IMR-90 (cell line): ENCODE data around the gene CIRBP. TPM values are rescaled to one million over a fixed set of nuclear protein-coding genes. Genes with fewer than 3 reads are reported as not detected.

Experiments
- ATAC-seq: fragments of 200-7000 bp; cut with Tn5 transposase; 2 replicates; pipeline ENCODE4 v1.9.1; 2020; ENCODE audit warnings: low read depth, mild to moderate bottlenecking, moderate library complexity
- BruUV-seq: library from RNA; stranded (reverse); fragments of 400-500 nt; replicated peaks from 2 replicates; lab custom pipeline; 2021; lab: Mats Ljungman, UMichigan
- CTCF ChIA-PET: fragments of 300-600 bp; formaldehyde crosslinking; extraction: SDS; loops from one replicate; lab custom pipeline; 2021; ENCODE audit warnings: antibody characterized with exemption; lab: Yijun Ruan, JAX
- POLR2A ChIA-PET: fragments of 300-600 bp; sonication (Branson Sonifier 250); formaldehyde crosslinking; loops from one replicate; lab custom pipeline; 2022; ENCODE audit warnings: antibody characterized with exemption; ENCODE audit not compliant: unreplicated experiment; lab: Charles Lee
- DNase-seq: peaks from one replicate; pipeline ENCODE4 v3.0.0; 2013
- H2AFZ ChIP-seq: replicated peaks from 2 replicates; pipeline ENCODE3; 2013; ENCODE audit warnings: low read length, mild to moderate bottlenecking; ENCODE audit not compliant: poor library complexity
- H2AK5ac ChIP-seq: 2 replicates; pipeline ENCODE4 v1.6.1; 2013; ENCODE audit warnings: low read depth, low read length, inconsistent platforms
- H2AK9ac ChIP-seq: replicated peaks from 2 replicates; pipeline ENCODE3; 2013; ENCODE audit warnings: mild to moderate bottlenecking, low read depth, low read length, moderate library complexity; ENCODE audit not compliant: poor library complexity
- H2BK120ac ChIP-seq: 2 replicates; pipeline ENCODE4 v1.6.1; 2013; ENCODE audit warnings: low read depth, low read length, inconsistent platforms
- H2BK15ac ChIP-seq: 3 replicates; pipeline ENCODE4 v1.6.1; 2013; ENCODE audit warnings: low read depth, low read length, inconsistent platforms
- H2BK20ac ChIP-seq: 2 replicates; pipeline ENCODE4 v1.6.1; 2013; ENCODE audit warnings: low read depth, mild to moderate bottlenecking, inconsistent platforms, low read length, moderate library complexity
- H2BK5ac ChIP-seq: 2 replicates; pipeline ENCODE4 v1.6.1; 2013; ENCODE audit warnings: mild to moderate bottlenecking, low read depth, low read length, inconsistent platforms; ENCODE audit not compliant: poor library complexity, severe bottlenecking
- H3K14ac ChIP-seq: replicated peaks from 2 replicates; pipeline ENCODE4 v1.6.1; 2013; ENCODE audit warnings: low read depth, low read length, inconsistent platforms
- H3K18ac ChIP-seq: 2 replicates; pipeline ENCODE4 v1.6.1; 2013; ENCODE audit warnings: low read depth, low read length, control low read depth
- H3K23ac ChIP-seq: 2 replicates; pipeline ENCODE4 v1.6.1; 2013; ENCODE audit warnings: low read depth, low read length, inconsistent platforms
- H3K27ac ChIP-seq: 2 replicates; pipeline ENCODE4 v1.5.1; 2013; ENCODE audit warnings: mild to moderate bottlenecking, control low read depth, low read length; ENCODE audit not compliant: insufficient read depth
- H3K27me3 ChIP-seq: 2 replicates; pipeline ENCODE4 v1.6.1; 2013; ENCODE audit warnings: low read length; ENCODE audit not compliant: control insufficient read depth, insufficient read depth
- H3K36me3 ChIP-seq: 2 replicates; pipeline ENCODE4 v1.6.1; 2013; ENCODE audit warnings: low read length, mixed read lengths; ENCODE audit not compliant: control insufficient read depth, insufficient read depth
- H3K4ac ChIP-seq: 2 replicates; pipeline ENCODE4 v1.6.1; 2013; ENCODE audit warnings: low read depth, low read length, inconsistent platforms
- H3K4me1 ChIP-seq: 2 replicates; pipeline ENCODE4 v1.6.1; 2013; ENCODE audit warnings: low read length, mixed read lengths; ENCODE audit not compliant: control insufficient read depth, insufficient read depth
- H3K4me2 ChIP-seq: 2 replicates; pipeline ENCODE4 v1.6.1; 2013; ENCODE audit warnings: low read depth, mild to moderate bottlenecking, control low read depth, low read length, moderate library complexity
- H3K4me3 ChIP-seq: 2 replicates; pipeline ENCODE4 v1.5.1; 2013; ENCODE audit warnings: low read depth, mild to moderate bottlenecking, control low read depth, low read length, moderate library complexity; ENCODE audit not compliant: insufficient read depth
- H3K56ac ChIP-seq: 2 replicates; pipeline ENCODE4 v1.6.1; 2013; ENCODE audit warnings: low read length, inconsistent platforms; ENCODE audit not compliant: insufficient read depth; ENCODE audit errors: extremely low read depth
- H3K79me1 ChIP-seq, 2 experiments: 2 replicates each; pipeline ENCODE4 v1.6.1; 2013; ENCODE audit warnings: low read length in 2 of 2, inconsistent platforms in 1 of 2, low read depth in 1 of 2
- H3K9ac ChIP-seq: 2 replicates; pipeline ENCODE4 v1.6.1; 2013; ENCODE audit warnings: low read depth, low read length, control low read depth
- H3K9me1 ChIP-seq: 2 replicates; pipeline ENCODE4 v1.6.1; 2013; ENCODE audit warnings: low read length, inconsistent platforms; ENCODE audit not compliant: insufficient read depth
- H3K9me3 ChIP-seq: 2 replicates; pipeline ENCODE4 v1.6.1; 2013; ENCODE audit warnings: low read length; ENCODE audit not compliant: control insufficient read depth, insufficient read depth
- H4K20me1 ChIP-seq: 2 replicates; pipeline ENCODE4 v1.6.1; 2013; ENCODE audit warnings: low read length, inconsistent platforms; ENCODE audit not compliant: insufficient read depth
- H4K5ac ChIP-seq: 2 replicates; pipeline ENCODE4 v1.6.1; 2013; ENCODE audit warnings: mild to moderate bottlenecking, low read depth, low read length, control low read depth
- H4K8ac ChIP-seq, 2 experiments: 2 replicates each; pipeline ENCODE4 v1.6.1; 2013; ENCODE audit warnings: low read depth in 2 of 2, low read length in 2 of 2, control low read depth in 1 of 2, inconsistent platforms in 1 of 2
- H4K91ac ChIP-seq: 2 replicates; pipeline ENCODE4 v1.6.1; 2013; ENCODE audit warnings: low read depth, low read length, inconsistent platforms; ENCODE audit not compliant: insufficient read depth
- CEBPB ChIP-seq: IDR thresholded peaks from 2 replicates; pipeline ENCODE4 v1.6.1; 2012; ENCODE audit warnings: low read depth, low read length, improper control_type of control experiment
- FOS ChIP-seq: fragments of 150-350 bp; IDR thresholded peaks from 2 replicates; pipeline ENCODE4 v1.6.1; 2016; ENCODE audit warnings: low read depth, low read length
- RFX5 ChIP-seq: IDR thresholded peaks from 2 replicates; pipeline ENCODE4 v1.8.0; 2012; ENCODE audit warnings: low read depth, mild to moderate bottlenecking, low read length, moderate library complexity
- USF2 ChIP-seq: fragments of 150-350 bp; IDR thresholded peaks from 2 replicates; pipeline ENCODE4 v1.6.1; 2017; ENCODE audit warnings: mild to moderate bottlenecking, antibody characterized with exemption, low read length, low read depth
- WGBS, 2 experiments: methylation state at CpG; one replicate each; pipeline versions ENCODE4 v1.1.5 to v1.1.7; 2013; ENCODE audit warnings: missing lambda C conversion rate in 2 of 2; ENCODE audit not compliant: insufficient read length in 1 of 2; ENCODE audit errors: extremely low coverage in 2 of 2; 5-methylcytosine and 5-hydroxymethylcytosine counted together
- dilution Hi-C: fragments of 300-500 bp; cut with HindIII; formaldehyde crosslinking; loops from one replicate; pipeline ENCODE4 v1.14.3; 2018; ENCODE audit warnings: low sequenced_read_pairs; ENCODE audit not compliant: unreplicated experiment
- in situ Hi-C: fragments of 300-500 bp; cut with MboI; formaldehyde crosslinking; loops from 3 replicates; pipeline ENCODE4 v1.14.3; 2019; ENCODE audit warnings: low sequenced_read_pairs, inconsistent platforms, mixed read lengths
- intact Hi-C: fragments of 100-400 bp; cut with micrococcal nuclease; formaldehyde crosslinking; loops from 2 replicates; pipeline ENCODE4 v1.10.0; 2022
- polyA plus RNA-seq, 3 experiments: library from polyadenylated mRNA; depleted of rRNA; stranded (reverse); fragments of >200 nt; gene quantifications; 2 replicates each; pipeline ENCODE4 v1.2.3, GENCODE V29; 2012; ENCODE audit warnings: low replicate concordance in 1 of 3
- total RNA-seq: library from RNA; depleted of rRNA; stranded (reverse); fragments of >200 nt; gene quantifications from 2 replicates; pipeline ENCODE4 v1.2.3, GENCODE V29; 2012

Gene CIRBP
- total and polyA plus RNA-seq, 2 of the 4 experiments (the other 2 are of a cell fraction): 299 to 542 TPM

- no peak for TF ChIP-seq RFX5
- no peak for TF ChIP-seq CEBPB
Measured at GRCh38 chr19:1254530-1255185, 14.5 kb upstream of the CIRBP start (continued).

GRCh38 chr19:1255186-1256161, 13.7 kb upstream of the CIRBP start:
- CTCF ChIA-PET: interaction anchor here (1.6 to 2.0 kb wide), 2 partner anchors 11 kb away, joined by 5 to 7 read pairs; no protein-coding TSS in a partner anchor
- dilution Hi-C loops: no loop called here
- no peak overlapping the region for H3K4me2 ChIP-seq

More at GRCh38 chr19:1255186-1256161, 13.7 kb upstream of the CIRBP start:
- H3K56ac ChIP-seq: no peak overlapping the region
- WGBS, 2 experiments: 91% methylated on average over 29 of the region's 52 CpGs; no CpG with 5 or more reads in 1 of the 2 experiments
- 0 out of 2 replicates have a peak overlapping the region, but pooled peaks have one; percentile 38 for H3K9ac ChIP-seq
- peak overlapping the region; percentile 99 for H3K27ac ChIP-seq
- BruUV-seq: no TSS peak
- H3K79me1 ChIP-seq: peaks cover 0 to 46% of the 10 kb centered on the region in 2 experiments; a peak in 2 of 4 replicates
- no peak overlapping the region for H2BK15ac ChIP-seq
- peaks cover 68% of the 10 kb centered on the region for H3K36me3 ChIP-seq
- H3K23ac ChIP-seq: peak overlapping the region; percentile 66; the same call in 1 of the 2 replicates
- no peak overlapping the region for H3K14ac ChIP-seq
- H3K27me3 ChIP-seq: no peaks in the 10 kb centered on the region
- H2AFZ ChIP-seq: peak overlapping the region; percentile 46
- peak overlapping the region; percentile 99 for H2BK5ac ChIP-seq
- no peak for TF ChIP-seq FOS
- peak; percentile 21; the same call in 1 of the 2 replicates for TF ChIP-seq USF2
- H3K18ac ChIP-seq: no peak overlapping the region
- H2AK9ac ChIP-seq: peak overlapping the region; percentile 99
- peaks cover 38% of the 10 kb centered on the region for H3K4me1 ChIP-seq
- H3K4me3 ChIP-seq: no peak overlapping the region
- peak overlapping the region; percentile 82 for H4K91ac ChIP-seq
- no peak overlapping the region for H4K5ac ChIP-seq
- in situ Hi-C loops (no loop called here), intact Hi-C loops (no loop called here)
- no peak for DNase-seq
- peak overlapping the region; percentile 60 for H2AK5ac ChIP-seq
- no peak overlapping the region for H2BK20ac ChIP-seq
- no peaks in the 10 kb centered on the region for H3K9me3 ChIP-seq
- peaks cover 93% of the 10 kb centered on the region for H4K20me1 ChIP-seq
- peak overlapping the region; percentile 14 to 63; a peak in 2 of 4 replicates for H4K8ac ChIP-seq
- ATAC-seq: no peak
- H3K4ac ChIP-seq: peak overlapping the region; percentile 84; the same call in 1 of the 2 replicates
- POLR2A ChIA-PET: interaction anchor here (1.6 to 1.7 kb wide), 2 partner anchors 11 to 14 kb away, joined by 6 to 24 read pairs; partner anchors contain the start of gene CIRBP
- H3K9me1 ChIP-seq: no peaks in the 10 kb centered on the region
- peak overlapping the region; percentile 64; the same call in 1 of the 2 replicates for H2BK120ac ChIP-seq
